GM12891 (cell line): Measurements from ENCODE around the gene PPIL1.

ENCODE experiments used
- PAX5 ChIP-seq: IDR thresholded peaks from 2 replicates; pipeline ENCODE4 v1.6.1; 2011; ENCODE audit warnings: low read length, moderate library complexity, mild to moderate bottlenecking; ENCODE audit not compliant: insufficient read depth, severe bottlenecking
- POLR2A ChIP-seq: IDR thresholded peaks from 2 replicates; pipeline ENCODE4 v1.6.1; 2011; ENCODE audit warnings: low read depth, low read length, control low read depth
- POLR2AphosphoS5 ChIP-seq: IDR thresholded peaks from 2 replicates; pipeline ENCODE4 v1.6.1; 2011; ENCODE audit warnings: low read depth, low read length, control low read depth
- SPI1 ChIP-seq: IDR thresholded peaks from 2 replicates; pipeline ENCODE4 v1.6.1; 2011; ENCODE audit warnings: low read depth, low read length, control low read depth

- TF ChIP-seq PAX5 (no peak), POLR2AphosphoS5 (no peak), POLR2A (no peak), SPI1 (peak; percentile 34; the same call in 1 of the 2 replicates)
Measured at GRCh38 chr6:36844232-36845170, 30.1 kb downstream of the PPIL1 start.
